IMR-90 (cell line): ENCODE measurements around the gene S100A6. TPM values are rescaled to one million over a fixed set of nuclear protein-coding genes. Genes with fewer than 3 reads are reported as not detected.

ENCODE experiments used
- ATAC-seq: fragments of 200-7000 bp; cut with Tn5 transposase; 2 replicates; pipeline ENCODE4 v1.9.1; 2020; ENCODE audit warnings: low read depth, mild to moderate bottlenecking, moderate library complexity
- BruUV-seq: library from RNA; stranded (reverse); fragments of 400-500 nt; replicated peaks from 2 replicates; lab custom pipeline; 2021; lab: Mats Ljungman, UMichigan
- CTCF ChIA-PET: fragments of 300-600 bp; formaldehyde crosslinking; extraction: SDS; loops from one replicate; lab custom pipeline; 2021; ENCODE audit warnings: antibody characterized with exemption; lab: Yijun Ruan, JAX
- POLR2A ChIA-PET: fragments of 300-600 bp; sonication (Branson Sonifier 250); formaldehyde crosslinking; loops from one replicate; lab custom pipeline; 2022; ENCODE audit warnings: antibody characterized with exemption; ENCODE audit not compliant: unreplicated experiment; lab: Charles Lee
- DNase-seq: peaks from one replicate; pipeline ENCODE4 v3.0.0; 2013
- H2AFZ ChIP-seq: replicated peaks from 2 replicates; pipeline ENCODE3; 2013; ENCODE audit warnings: low read length, mild to moderate bottlenecking; ENCODE audit not compliant: poor library complexity
- H2AK5ac ChIP-seq: 2 replicates; pipeline ENCODE4 v1.6.1; 2013; ENCODE audit warnings: low read depth, low read length, inconsistent platforms
- H2AK9ac ChIP-seq: replicated peaks from 2 replicates; pipeline ENCODE3; 2013; ENCODE audit warnings: mild to moderate bottlenecking, low read depth, low read length, moderate library complexity; ENCODE audit not compliant: poor library complexity
- H2BK120ac ChIP-seq: 2 replicates; pipeline ENCODE4 v1.6.1; 2013; ENCODE audit warnings: low read depth, low read length, inconsistent platforms
- H2BK15ac ChIP-seq: 3 replicates; pipeline ENCODE4 v1.6.1; 2013; ENCODE audit warnings: low read depth, low read length, inconsistent platforms
- H2BK20ac ChIP-seq: 2 replicates; pipeline ENCODE4 v1.6.1; 2013; ENCODE audit warnings: low read depth, mild to moderate bottlenecking, inconsistent platforms, low read length, moderate library complexity
- H2BK5ac ChIP-seq: 2 replicates; pipeline ENCODE4 v1.6.1; 2013; ENCODE audit warnings: mild to moderate bottlenecking, low read depth, low read length, inconsistent platforms; ENCODE audit not compliant: poor library complexity, severe bottlenecking
- H3K14ac ChIP-seq: replicated peaks from 2 replicates; pipeline ENCODE4 v1.6.1; 2013; ENCODE audit warnings: low read depth, low read length, inconsistent platforms
- H3K18ac ChIP-seq: 2 replicates; pipeline ENCODE4 v1.6.1; 2013; ENCODE audit warnings: low read depth, low read length, control low read depth
- H3K23ac ChIP-seq: 2 replicates; pipeline ENCODE4 v1.6.1; 2013; ENCODE audit warnings: low read depth, low read length, inconsistent platforms
- H3K27ac ChIP-seq: 2 replicates; pipeline ENCODE4 v1.5.1; 2013; ENCODE audit warnings: mild to moderate bottlenecking, control low read depth, low read length; ENCODE audit not compliant: insufficient read depth
- H3K27me3 ChIP-seq: 2 replicates; pipeline ENCODE4 v1.6.1; 2013; ENCODE audit warnings: low read length; ENCODE audit not compliant: control insufficient read depth, insufficient read depth
- H3K36me3 ChIP-seq: 2 replicates; pipeline ENCODE4 v1.6.1; 2013; ENCODE audit warnings: low read length, mixed read lengths; ENCODE audit not compliant: control insufficient read depth, insufficient read depth
- H3K4ac ChIP-seq: 2 replicates; pipeline ENCODE4 v1.6.1; 2013; ENCODE audit warnings: low read depth, low read length, inconsistent platforms
- H3K4me1 ChIP-seq: 2 replicates; pipeline ENCODE4 v1.6.1; 2013; ENCODE audit warnings: low read length, mixed read lengths; ENCODE audit not compliant: control insufficient read depth, insufficient read depth
- H3K4me2 ChIP-seq: 2 replicates; pipeline ENCODE4 v1.6.1; 2013; ENCODE audit warnings: low read depth, mild to moderate bottlenecking, control low read depth, low read length, moderate library complexity
- H3K4me3 ChIP-seq: 2 replicates; pipeline ENCODE4 v1.5.1; 2013; ENCODE audit warnings: low read depth, mild to moderate bottlenecking, control low read depth, low read length, moderate library complexity; ENCODE audit not compliant: insufficient read depth
- H3K56ac ChIP-seq: 2 replicates; pipeline ENCODE4 v1.6.1; 2013; ENCODE audit warnings: low read length, inconsistent platforms; ENCODE audit not compliant: insufficient read depth; ENCODE audit errors: extremely low read depth
- H3K79me1 ChIP-seq, 2 experiments: 2 replicates each; pipeline ENCODE4 v1.6.1; 2013; ENCODE audit warnings: low read length in 2 of 2, inconsistent platforms in 1 of 2, low read depth in 1 of 2
- H3K9ac ChIP-seq: 2 replicates; pipeline ENCODE4 v1.6.1; 2013; ENCODE audit warnings: low read depth, low read length, control low read depth
- H3K9me1 ChIP-seq: 2 replicates; pipeline ENCODE4 v1.6.1; 2013; ENCODE audit warnings: low read length, inconsistent platforms; ENCODE audit not compliant: insufficient read depth
- H3K9me3 ChIP-seq: 2 replicates; pipeline ENCODE4 v1.6.1; 2013; ENCODE audit warnings: low read length; ENCODE audit not compliant: control insufficient read depth, insufficient read depth
- H4K20me1 ChIP-seq: 2 replicates; pipeline ENCODE4 v1.6.1; 2013; ENCODE audit warnings: low read length, inconsistent platforms; ENCODE audit not compliant: insufficient read depth
- H4K5ac ChIP-seq: 2 replicates; pipeline ENCODE4 v1.6.1; 2013; ENCODE audit warnings: mild to moderate bottlenecking, low read depth, low read length, control low read depth
- H4K8ac ChIP-seq, 2 experiments: 2 replicates each; pipeline ENCODE4 v1.6.1; 2013; ENCODE audit warnings: low read depth in 2 of 2, low read length in 2 of 2, control low read depth in 1 of 2, inconsistent platforms in 1 of 2
- H4K91ac ChIP-seq: 2 replicates; pipeline ENCODE4 v1.6.1; 2013; ENCODE audit warnings: low read depth, low read length, inconsistent platforms; ENCODE audit not compliant: insufficient read depth
- BHLHE40 ChIP-seq: fragments of 150-350 bp; IDR thresholded peaks from 2 replicates; pipeline ENCODE4 v1.6.1; 2016; ENCODE audit warnings: mild to moderate bottlenecking, low read depth, low read length
- CHD1 ChIP-seq: IDR thresholded peaks from 2 replicates; pipeline ENCODE4 v1.6.1; 2012; ENCODE audit warnings: low read depth, low read length, improper control_type of control experiment
- CTCF ChIP-seq: conservative IDR thresholded peaks from 2 replicates; pipeline ENCODE4 v1.5.1; 2012; ENCODE audit warnings: mild to moderate bottlenecking, low read depth, low read length, improper control_type of control experiment
- ELK1 ChIP-seq: fragments of 150-350 bp; IDR thresholded peaks from 2 replicates; pipeline ENCODE4 v1.6.1; 2016; ENCODE audit warnings: low read depth, mild to moderate bottlenecking, low read length, moderate library complexity, borderline replicate concordance
- FOS ChIP-seq: fragments of 150-350 bp; IDR thresholded peaks from 2 replicates; pipeline ENCODE4 v1.6.1; 2016; ENCODE audit warnings: low read depth, low read length
- MAFK ChIP-seq: IDR thresholded peaks from 2 replicates; pipeline ENCODE4 v1.6.1; 2012; ENCODE audit warnings: low read depth, low read length, improper control_type of control experiment
- MAZ ChIP-seq: IDR thresholded peaks from 2 replicates; pipeline ENCODE4 v1.6.1; 2012; ENCODE audit warnings: low read depth, mild to moderate bottlenecking, low read length, improper control_type of control experiment, moderate library complexity, borderline replicate concordance
- MXI1 ChIP-seq: IDR thresholded peaks from 2 replicates; pipeline ENCODE4 v1.6.1; 2012; ENCODE audit warnings: low read depth, mild to moderate bottlenecking, low read length, moderate library complexity, borderline replicate concordance
- NFE2L2 ChIP-seq: fragments of 150-350 bp; IDR thresholded peaks from 2 replicates; pipeline ENCODE4 v1.6.1; 2016; ENCODE audit warnings: low read depth, mild to moderate bottlenecking, low read length
- RAD21 ChIP-seq: IDR thresholded peaks from 2 replicates; pipeline ENCODE4 v1.6.1; 2012; ENCODE audit warnings: low read length, improper control_type of control experiment
- RCOR1 ChIP-seq: IDR thresholded peaks from 2 replicates; pipeline ENCODE4 v1.6.1; 2012; ENCODE audit warnings: mild to moderate bottlenecking, low read length, improper control_type of control experiment; ENCODE audit not compliant: insufficient replicate concordance
- RFX5 ChIP-seq: IDR thresholded peaks from 2 replicates; pipeline ENCODE4 v1.8.0; 2012; ENCODE audit warnings: low read depth, mild to moderate bottlenecking, low read length, moderate library complexity
- WGBS, 2 experiments: methylation state at CpG; one replicate each; pipeline versions ENCODE4 v1.1.5 to v1.1.7; 2013; ENCODE audit warnings: missing lambda C conversion rate in 2 of 2; ENCODE audit not compliant: insufficient read length in 1 of 2; ENCODE audit errors: extremely low coverage in 2 of 2; 5-methylcytosine and 5-hydroxymethylcytosine counted together
- dilution Hi-C: fragments of 300-500 bp; cut with HindIII; formaldehyde crosslinking; loops from one replicate; pipeline ENCODE4 v1.14.3; 2018; ENCODE audit warnings: low sequenced_read_pairs; ENCODE audit not compliant: unreplicated experiment
- in situ Hi-C: fragments of 300-500 bp; cut with MboI; formaldehyde crosslinking; loops from 3 replicates; pipeline ENCODE4 v1.14.3; 2019; ENCODE audit warnings: low sequenced_read_pairs, inconsistent platforms, mixed read lengths
- intact Hi-C: fragments of 100-400 bp; cut with micrococcal nuclease; formaldehyde crosslinking; loops from 2 replicates; pipeline ENCODE4 v1.10.0; 2022
- polyA plus RNA-seq, 3 experiments: library from polyadenylated mRNA; depleted of rRNA; stranded (reverse); fragments of >200 nt; gene quantifications; 2 replicates each; pipeline ENCODE4 v1.2.3, GENCODE V29; 2012; ENCODE audit warnings: low replicate concordance in 1 of 3
- total RNA-seq: library from RNA; depleted of rRNA; stranded (reverse); fragments of >200 nt; gene quantifications from 2 replicates; pipeline ENCODE4 v1.2.3, GENCODE V29; 2012

S100A6 gene
- total and polyA plus RNA-seq, 2 of the 4 experiments (the other 2 are of a cell fraction): 373 to 1,755 TPM

DNA sequence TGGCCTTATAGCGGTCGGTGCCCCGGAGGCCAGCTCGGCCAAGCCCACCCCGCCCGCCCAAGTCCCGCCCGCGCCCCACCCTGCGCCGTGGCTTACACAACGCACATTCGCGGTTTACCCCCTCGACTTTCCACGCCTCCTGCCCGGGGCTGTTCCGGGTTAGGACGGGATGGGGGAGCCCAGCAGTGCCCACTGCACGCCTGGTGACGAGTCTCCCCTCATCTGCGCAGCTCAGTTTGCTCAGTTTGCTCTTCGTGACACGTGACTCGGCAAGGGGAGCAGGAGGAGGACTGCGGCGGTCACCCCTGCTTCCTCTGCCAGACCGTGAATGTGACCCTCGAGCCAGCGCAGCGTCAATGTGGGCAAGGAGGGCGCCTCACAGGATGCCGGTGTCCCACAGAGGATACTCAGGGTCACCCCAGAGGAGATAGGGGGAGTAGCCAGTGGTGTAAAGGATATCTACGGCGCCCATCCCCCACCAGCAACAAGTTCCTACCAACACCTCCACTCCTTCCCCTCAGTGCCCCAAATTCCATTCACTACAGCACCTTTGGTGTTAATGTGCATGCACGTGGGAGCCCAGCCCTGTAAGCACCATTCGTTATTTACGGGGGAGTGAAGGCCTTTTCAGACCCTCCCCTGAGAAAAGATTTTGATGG is 350 bp upstream of the S100A6 start (continued):
- TF ChIP-seq MAZ (peak; percentile 82; the same call in 1 of the 2 replicates), FOS (0 out of 2 replicates have a peak, but pooled peaks have one; percentile 6), RFX5 (no peak)

GRCh38 chr1:153534925-153535241 is 908 bp downstream of the S100A6 start:
- no TSS peak for BruUV-seq
- intact Hi-C loops (loop anchor here (5.0 kb wide), 2 partner anchors 92 to 137 kb away; partner anchors contain the start of genes ILF2, S100A1 and S100A13), in situ Hi-C loops (loop anchor here (5.0 to 25.0 kb wide), 2 partner anchors 32 to 427 kb away; partner anchors contain the start of genes CREB3L4, CRTC2, S100A2 and SLC39A1), dilution Hi-C loops (no loop called here)
- no peaks in the 10 kb centered on the region for H3K9me3 ChIP-seq
- H3K23ac ChIP-seq: peak overlapping the region; percentile 99
- H3K79me1 ChIP-seq: peaks cover 5 to 65% of the 10 kb centered on the region in 2 experiments; a peak in 3 of 4 replicates
- peak overlapping the region; percentile 96 for H4K91ac ChIP-seq
- H3K4me3 ChIP-seq: peak overlapping the region; percentile 82
- ChIA-PET POLR2A (interaction anchor here (1.0 to 3.9 kb wide), 7 partner anchors 9 to 93 kb away, joined by 4 to 34 read pairs (median 6); partner anchors contain the start of genes S100A13, S100A16 and S100A2), CTCF (interaction anchor here (1.1 to 2.4 kb wide), 3 partner anchors 24 to 34 kb away, joined by 5 to 13 read pairs (median 8); no protein-coding TSS in a partner anchor)
- peak overlapping the region; percentile 97 for H3K9ac ChIP-seq
- H3K56ac ChIP-seq: peak overlapping the region; percentile 96
- peak overlapping the region; percentile 91; the same call in 1 of the 2 replicates for H3K18ac ChIP-seq
- H3K36me3 ChIP-seq: peaks cover 11% of the 10 kb centered on the region
- H2BK5ac ChIP-seq: peak overlapping the region; percentile 96
- H3K4ac ChIP-seq: peak overlapping the region; percentile 99
- H3K27me3 ChIP-seq: no peaks in the 10 kb centered on the region
- H3K9me1 ChIP-seq: peaks cover 28% of the 10 kb centered on the region
- peak overlapping the region; percentile 6; the same call in 1 of the 2 replicates for H2BK20ac ChIP-seq
- peak overlapping the region; percentile 100 for H2AK9ac ChIP-seq
- peak overlapping the region; percentile 99 for H3K14ac ChIP-seq
- peak overlapping the region; percentile 90 for H3K4me2 ChIP-seq
- peaks cover 18% of the 10 kb centered on the region for H4K20me1 ChIP-seq
- H2AFZ ChIP-seq: peak overlapping the region; percentile 78
- DNase-seq: no peak
- no CpG with 5 or more reads among the region's 3 CpGs for WGBS, 2 experiments
- peak overlapping the region; percentile 81 for H2BK120ac ChIP-seq
- peak overlapping the region; percentile 56 for H4K5ac ChIP-seq
- no peak for ATAC-seq
- peak overlapping the region; percentile 91 for H3K27ac ChIP-seq
- H3K4me1 ChIP-seq: peaks cover 28% of the 10 kb centered on the region
- peak overlapping the region; percentile 76 to 81 for H4K8ac ChIP-seq
- peak overlapping the region; percentile 99 for H2AK5ac ChIP-seq
- peak overlapping the region; percentile 22; the same call in 1 of the 3 replicates for H2BK15ac ChIP-seq
- TF ChIP-seq RAD21: no peak
- no peak for TF ChIP-seq MAZ
- no peak for TF ChIP-seq RCOR1
- no peak for TF ChIP-seq MXI1
- TF ChIP-seq CTCF: no peak
- no peak for TF ChIP-seq NFE2L2
- no peak for TF ChIP-seq BHLHE40
- TF ChIP-seq CHD1: no peak
- TF ChIP-seq MAFK: no peak
- TF ChIP-seq ELK1: no peak
